ENCODE results near the gene FOXO6.

- TF ChIP-seq GATA3 (IDR thresholded peaks at IDR 0.05; ENCODE audit: low read depth, low read length) (no peak), GATA2 (IDR thresholded peaks at IDR 0.05; ENCODE audit: low read depth, low read length) (no peak)
Observed at GRCh38 chr1:41394959-41395956, 34.0 kb downstream of the FOXO6 start.

All from SH-SY5Y (cell line).